H1 (cell line): ENCODE data around the gene THADA. TPM values are rescaled to one million over a fixed set of nuclear protein-coding genes. Genes with fewer than 3 reads are reported as not detected.

Source experiments
- EGR1 ChIP-seq: IDR thresholded peaks from 2 replicates; pipeline ENCODE4 v1.6.1; 2011; ENCODE audit warnings: low read depth, low read length, borderline replicate concordance
- EP300 ChIP-seq, 2 experiments: IDR thresholded peaks; 1 replicate in 1 of 2; 2 replicates in 1 of 2; pipeline ENCODE4 v1.6.1; 2011 to 2012; ENCODE audit warnings: low read depth in 2 of 2, low read length in 2 of 2, mild to moderate bottlenecking in 2 of 2, borderline replicate concordance in 1 of 2, inconsistent platforms in 1 of 2, moderate library complexity in 1 of 2
- EZH2 ChIP-seq: fragments of 200-600 bp; sonication (generic); IDR thresholded peaks from 2 replicates; pipeline ENCODE4 v1.7.1; 2012; ENCODE audit warnings: low read depth, mild to moderate bottlenecking, moderate library complexity, low read length, inconsistent platforms; ENCODE audit not compliant: severe bottlenecking
- NANOG ChIP-seq: IDR thresholded peaks from 2 replicates; pipeline ENCODE4 v1.6.1; 2011; ENCODE audit warnings: low read length, low read depth, mild to moderate bottlenecking, inconsistent platforms; ENCODE audit not compliant: insufficient read depth, poor library complexity, severe bottlenecking
- SAP30 ChIP-seq: fragments of 300-600 bp; sonication (generic); IDR thresholded peaks from 2 replicates; pipeline ENCODE4 v1.7.1; 2012; ENCODE audit warnings: low read length, moderate library complexity, mild to moderate bottlenecking, inconsistent platforms; ENCODE audit not compliant: insufficient read depth, insufficient replicate concordance
- TAF1 ChIP-seq: IDR thresholded peaks from 2 replicates; pipeline ENCODE4 v1.6.1; 2011; ENCODE audit warnings: mild to moderate bottlenecking, low read depth, low read length
- polyA plus RNA-seq, 7 experiments: library from polyadenylated mRNA; depleted of rRNA in 3 of 7; stranded (reverse) in 5 of 7; unstranded in 2 of 7; fragments of >200 nt in 5 of 7; fragments of 200-250 nt in 2 of 7; gene quantifications; 1 replicate in 5 of 7; 2 replicates in 1 of 7; 4 replicates in 1 of 7; pipeline versions ENCODE4 v1.2.1 to v1.2.3, GENCODE V29; 2011 to 2013; ENCODE audit warnings: missing spikeins in 2 of 7, mixed read lengths in 2 of 7
- total RNA-seq: library from RNA; stranded (reverse); fragmentation: NEBNext Ultra II Directional; extraction: Animal tissue kit (Norgen Biotek cat#: 25700); gene quantifications from 2 replicates; pipeline ENCODE4 v1.2.1, GENCODE V29; 2021

The THADA gene
- total and polyA plus RNA-seq, 2 of the 8 experiments (the other 6 are each of a cell fraction or from before 2014, with no cell fraction given) = 22.4 to 26.8 TPM

DNA sequence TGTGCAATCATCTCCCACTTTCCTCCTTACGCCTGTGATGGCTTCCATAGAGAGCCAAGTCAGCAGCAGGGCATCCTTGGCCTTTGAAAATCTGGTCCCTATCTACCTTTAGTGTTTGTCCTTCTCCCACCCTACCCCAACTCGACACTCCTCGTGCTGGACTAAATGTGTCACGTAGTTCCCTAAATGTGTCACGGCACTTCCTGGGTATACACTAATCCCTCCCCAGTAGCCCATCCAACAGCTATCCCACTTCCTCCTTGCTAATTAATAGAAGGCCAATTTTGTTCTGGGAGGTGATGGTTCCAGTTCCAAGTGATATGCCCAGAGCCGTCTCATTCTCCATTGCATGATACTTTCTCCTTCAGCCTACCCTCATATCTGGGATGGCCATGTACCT, 332.9 kb downstream of the THADA start (continued):
- TF ChIP-seq EZH2 (no peak), SAP30 (no peak), EGR1 (no peak), TAF1 (no peak), EP300 (IDR thresholded peaks at IDR 0.05; ENCODE audit: borderline replicate concordance in 1 of 2, low read depth in 2 of 2, low read length in 2 of 2) (no peak), NANOG (no peak)
